OCI-LY3 (cell line): Measurements from ENCODE around the gene CCDC14.

ENCODE experiments used
- EZH2phosphoT487 ChIP-seq: fragments of 200-600 bp; shearing (Covaris generic); IDR thresholded peaks from 2 replicates; pipeline ENCODE4 v1.6.1; 2018; ENCODE audit warnings: antibody characterized with exemption, mixed run types, low read depth
- TF ChIP-seq, protein P1 (sequence below): fragments of 200-600, 300-600 bp; sonication (generic); IDR thresholded peaks from 2 replicates; pipeline ENCODE4 v1.5.1; 2014; ENCODE audit warnings: antibody characterized with exemption, low read length, low read depth

DNA sequence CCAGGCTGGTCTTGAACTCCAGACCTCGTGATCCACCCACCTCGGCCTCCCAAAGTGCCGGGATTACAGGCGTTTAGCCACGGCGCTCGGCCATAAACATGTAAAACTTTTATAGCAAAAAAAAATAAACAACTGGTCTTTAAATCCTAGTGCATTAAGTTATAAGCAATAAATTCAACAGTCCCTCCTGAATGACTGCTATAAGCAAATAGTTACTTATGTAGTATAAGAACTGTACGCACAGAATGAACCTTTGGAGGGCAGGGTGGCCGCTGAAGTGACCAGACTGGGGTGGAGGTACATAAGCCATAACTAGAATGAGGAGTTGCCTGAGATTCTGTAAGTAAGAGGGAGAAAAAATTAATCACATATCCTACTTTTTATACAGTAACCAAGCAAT, 12.6 kb downstream of the CCDC14 start:
- TF ChIP-seq, protein P1, sequence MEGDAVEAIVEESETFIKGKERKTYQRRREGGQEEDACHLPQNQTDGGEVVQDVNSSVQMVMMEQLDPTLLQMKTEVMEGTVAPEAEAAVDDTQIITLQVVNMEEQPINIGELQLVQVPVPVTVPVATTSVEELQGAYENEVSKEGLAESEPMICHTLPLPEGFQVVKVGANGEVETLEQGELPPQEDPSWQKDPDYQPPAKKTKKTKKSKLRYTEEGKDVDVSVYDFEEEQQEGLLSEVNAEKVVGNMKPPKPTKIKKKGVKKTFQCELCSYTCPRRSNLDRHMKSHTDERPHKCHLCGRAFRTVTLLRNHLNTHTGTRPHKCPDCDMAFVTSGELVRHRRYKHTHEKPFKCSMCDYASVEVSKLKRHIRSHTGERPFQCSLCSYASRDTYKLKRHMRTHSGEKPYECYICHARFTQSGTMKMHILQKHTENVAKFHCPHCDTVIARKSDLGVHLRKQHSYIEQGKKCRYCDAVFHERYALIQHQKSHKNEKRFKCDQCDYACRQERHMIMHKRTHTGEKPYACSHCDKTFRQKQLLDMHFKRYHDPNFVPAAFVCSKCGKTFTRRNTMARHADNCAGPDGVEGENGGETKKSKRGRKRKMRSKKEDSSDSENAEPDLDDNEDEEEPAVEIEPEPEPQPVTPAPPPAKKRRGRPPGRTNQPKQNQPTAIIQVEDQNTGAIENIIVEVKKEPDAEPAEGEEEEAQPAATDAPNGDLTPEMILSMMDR: no peak
- TF ChIP-seq EZH2phosphoT487: no peak
